ENCODE data around the gene ZNF365. TPM values are rescaled to one million over a fixed set of nuclear protein-coding genes. Genes with fewer than 3 reads are reported as not detected.
"Not testable (repeated sequence)": the region's sequence is repeated elsewhere in the genome, so short reads cannot be mapped to it uniquely, and the experiment has no call there.

Gene ZNF365
- total RNA-seq, 4 donors from 2014 or later: 0.27 to 0.83 TPM; not detected in 2

- no peaks in the 10 kb centered on the region for H3K27me3 ChIP-seq
- TF ChIP-seq POLR2A (IDR thresholded peaks at IDR 0.05) (no peak), CTCF (IDR thresholded peaks at IDR 0.05) (no peak)
- peaks cover 0 to 11% (median 2%) of the 10 kb centered on the region in 4 donors for H3K9me3 ChIP-seq
- no peaks in the 10 kb centered on the region for H3K36me3 ChIP-seq
- no peak for DNase-seq
- no peaks in the 10 kb centered on the region for H3K4me1 ChIP-seq
- H3K27ac ChIP-seq: no peak overlapping the region
- H3K4me3 ChIP-seq: no peak overlapping the region
Observed at GRCh38 chr10:62343000-62343399, 31.2 kb upstream of the ZNF365 start.

- Histone ChIP-seq H3K27me3 (no peaks in the 10 kb centered on the region), H3K27ac (no peak overlapping the region), H3K4me1 (no peaks in the 10 kb centered on the region), H3K36me3 (no peaks in the 10 kb centered on the region), H3K9me3 (peaks cover 0 to 5% (median 2%) of the 10 kb centered on the region in 4 donors), H3K4me3 (no peak overlapping the region)
- no peak for TF ChIP-seq CTCF (IDR thresholded peaks at IDR 0.05)
- no peak for TF ChIP-seq POLR2A (IDR thresholded peaks at IDR 0.05)
- no peak for DNase-seq
Observed at GRCh38 chr10:62348029-62348428, 26.1 kb upstream of the ZNF365 start.

GRCh38 chr10:62352356-62352970 is 21.7 kb upstream of the ZNF365 start:
- TF ChIP-seq CTCF (IDR thresholded peaks at IDR 0.05): no peak
- TF ChIP-seq POLR2A (IDR thresholded peaks at IDR 0.05): no peak
- no peak overlapping the region for H3K4me3 ChIP-seq
- no peaks in the 10 kb centered on the region for H3K27me3 ChIP-seq
- no peaks in the 10 kb centered on the region for H3K4me1 ChIP-seq
- H3K27ac ChIP-seq: no peak overlapping the region
- no peaks in the 10 kb centered on the region for H3K9me3 ChIP-seq
- DNase-seq: no peak
- H3K36me3 ChIP-seq: no peaks in the 10 kb centered on the region

- Histone ChIP-seq H3K9me3 (no peaks in the 10 kb centered on the region), H3K36me3 (no peaks in the 10 kb centered on the region), H3K27ac (no peak overlapping the region), H3K27me3 (no peaks in the 10 kb centered on the region), H3K4me3 (no peak overlapping the region), H3K4me1 (no peaks in the 10 kb centered on the region)
- no peak for DNase-seq
- TF ChIP-seq CTCF (IDR thresholded peaks at IDR 0.05) (no peak), POLR2A (IDR thresholded peaks at IDR 0.05) (no peak)
Observed at GRCh38 chr10:62354916-62355315, 19.3 kb upstream of the ZNF365 start.

- H3K27ac ChIP-seq: no peak overlapping the region
- no peaks in the 10 kb centered on the region for H3K27me3 ChIP-seq
- no peaks in the 10 kb centered on the region for H3K9me3 ChIP-seq
- no peaks in the 10 kb centered on the region for H3K36me3 ChIP-seq
- H3K4me3 ChIP-seq: no peak overlapping the region
- DNase-seq: no peak
- H3K4me1 ChIP-seq: no peaks in the 10 kb centered on the region
- no peak for TF ChIP-seq CTCF (IDR thresholded peaks at IDR 0.05)
- TF ChIP-seq POLR2A (IDR thresholded peaks at IDR 0.05): no peak
Observed at GRCh38 chr10:62356447-62356846, 17.7 kb upstream of the ZNF365 start.

- not testable (repeated sequence) for DNase-seq, H3K4me1 ChIP-seq, H3K27ac ChIP-seq, H3K9me3 ChIP-seq, H3K27me3 ChIP-seq, H3K36me3 ChIP-seq, H3K4me3 ChIP-seq
Observed at GRCh38 chr10:62358151-62358550, 16.0 kb upstream of the ZNF365 start.
